HG02610 (cell line): ENCODE results near the gene ZNF549.

Experiments used
- ATAC-seq: cut with Tn5 transposase; IDR thresholded peaks from one replicate; pipeline ENCODE4 v1.9.1; 2021; ENCODE audit warnings: mild to moderate bottlenecking, moderate library complexity; ENCODE audit not compliant: unreplicated experiment

Gene ZNF549

GRCh38 chr19:57566396-57567265 is 39.5 kb downstream of the ZNF549 start:
- no peak for ATAC-seq

GRCh38 chr19:57570707-57571106 is 43.6 kb downstream of the ZNF549 start:
- no peak for ATAC-seq

- no peak for ATAC-seq
Measured at GRCh38 chr19:57572415-57572947, 45.3 kb downstream of the ZNF549 start.

GRCh38 chr19:57576661-57577060 is 49.5 kb downstream of the ZNF549 start:
- no peak for ATAC-seq

- peak; percentile 83 for ATAC-seq
Measured at GRCh38 chr19:57578487-57579205, 51.5 kb downstream of the ZNF549 start, which contains the start of gene ZNF416. Gene ZNF416, minus strand, starts transcription at chr19:57578911. Its CDS starts 207 bp downstream, at chr19:57578704.

GRCh38 chr19:57583104-57583520 is 56.0 kb downstream of the ZNF549 start:
- no peak for ATAC-seq

- peak; percentile 86 for ATAC-seq
Measured at GRCh38 chr19:57583521-57584416, 56.6 kb downstream of the ZNF549 start, which contains the start of gene ZIK1. Gene ZIK1, plus strand, starts transcription at chr19:57584145. Its CDS starts 212 bp downstream, at chr19:57584357.

- no peak for ATAC-seq
Measured at GRCh38 chr19:57587529-57587928, 60.4 kb downstream of the ZNF549 start.

GRCh38 chr19:57599377-57599760 is 72.2 kb downstream of the ZNF549 start:
- no peak for ATAC-seq

GRCh38 chr19:57599761-57600383 is 72.7 kb downstream of the ZNF549 start, which contains the start of gene ZNF530:
Gene ZNF530, plus strand, starts transcription at chr19:57599885. Its CDS starts 4,461 bp downstream, at chr19:57604346.
- ATAC-seq = peak; percentile 90

- no peak for ATAC-seq
Measured at GRCh38 chr19:57606931-57607330, 79.8 kb downstream of the ZNF549 start.
